HepG2 (cell line): ENCODE results near the gene CREG2. TPM values are rescaled to one million over a fixed set of nuclear protein-coding genes. Genes with fewer than 3 reads are reported as not detected.

Source experiments
- CAMTA2 ChIP-seq: sonication (generic); formaldehyde crosslinking; IDR thresholded peaks from 2 replicates; pipeline ENCODE4 v1.4.0; 2020; ENCODE audit warnings: mild to moderate bottlenecking, missing genetic modification reagents, borderline replicate concordance
- DBP ChIP-seq: sonication (generic); formaldehyde crosslinking; IDR thresholded peaks from 2 replicates; pipeline ENCODE4 v1.4.0; 2020; ENCODE audit warnings: missing genetic modification reagents; ENCODE audit errors: not compliant biosample characterization
- EHMT2 ChIP-seq: fragments of 200-600 bp; sonication (generic); IDR thresholded peaks from 2 replicates; pipeline ENCODE4 v1.7.0; 2017; ENCODE audit warnings: antibody characterized with exemption, low read depth, low read length, borderline replicate concordance
- FIP1L1 ChIP-seq: fragments of 200-400 bp; formaldehyde crosslinking; IDR thresholded peaks from 2 replicates; pipeline ENCODE4 v1.6.1; 2018; ENCODE audit warnings: low read depth, mild to moderate bottlenecking, low read length, moderate library complexity, borderline replicate concordance; ENCODE audit not compliant: insufficient read depth
- HMGA1 ChIP-seq: sonication (generic); formaldehyde crosslinking; conservative IDR thresholded peaks from 2 replicates; pipeline ENCODE4 v1.4.0; 2020; ENCODE audit warnings: missing genetic modification reagents
- KAT7 ChIP-seq: IDR thresholded peaks from 2 replicates; pipeline ENCODE4 v1.6.1; 2018; ENCODE audit warnings: borderline replicate concordance, missing compliant biosample characterization
- MAF1 ChIP-seq: sonication (generic); formaldehyde crosslinking; IDR thresholded peaks from 2 replicates; pipeline ENCODE4 v1.5.0; 2020; ENCODE audit warnings: missing genetic modification reagents, borderline replicate concordance
- MTA1 ChIP-seq: sonication (generic); formaldehyde crosslinking; IDR thresholded peaks from 2 replicates; pipeline ENCODE4 v1.4.0; 2020; ENCODE audit warnings: missing genetic modification reagents, mild to moderate bottlenecking, borderline replicate concordance
- NBN ChIP-seq: fragments of 450-650 bp; conservative IDR thresholded peaks from 2 replicates; pipeline ENCODE4 v1.6.1; 2017
- SOX13 ChIP-seq, 3 experiments: fragments of 450-650 bp in 1 of 3; sonication (generic) in 1 of 3; formaldehyde crosslinking in 1 of 3; IDR thresholded peaks in 2 of 3; conservative IDR thresholded peaks in 1 of 3; 2 replicates each; pipeline versions ENCODE4 v1.5.0 to v1.6.1; 2016 to 2020; ENCODE audit warnings: antibody characterized with exemption in 1 of 3, mild to moderate bottlenecking in 1 of 3, missing compliant biosample characterization in 1 of 3, missing genetic modification reagents in 1 of 3, moderate library complexity in 1 of 3
- U2AF2 ChIP-seq: fragments of 200-400 bp; formaldehyde crosslinking; IDR thresholded peaks from 2 replicates; pipeline ENCODE4 v1.6.1; 2017; ENCODE audit warnings: low read depth, mild to moderate bottlenecking, low read length
- YEATS4 ChIP-seq: sonication (generic); formaldehyde crosslinking; IDR thresholded peaks from 2 replicates; pipeline ENCODE4 v1.4.0; 2020; ENCODE audit warnings: missing genetic modification reagents, borderline replicate concordance
- ZBED4 ChIP-seq: sonication (generic); formaldehyde crosslinking; IDR thresholded peaks from 2 replicates; pipeline ENCODE4 v1.4.0; 2020; ENCODE audit warnings: missing genetic modification reagents, borderline replicate concordance
- ZFP36L2 ChIP-seq: sonication (generic); formaldehyde crosslinking; IDR thresholded peaks from 2 replicates; pipeline ENCODE4 v1.4.0; 2020; ENCODE audit warnings: missing genetic modification reagents
- polyA plus RNA-seq, 8 experiments: library from polyadenylated mRNA; depleted of rRNA in 3 of 8; stranded (reverse) in 7 of 8; unstranded in 1 of 8; fragments of >200 nt; fragmentation: Illumina TruSeq in 4 of 8; extraction: Trizol in 4 of 8; gene quantifications; 2 replicates each; pipeline versions ENCODE4 v1.2.1 to v1.2.3, GENCODE V29; 2011 to 2016; ENCODE audit warnings: low read depth in 4 of 8, missing spikeins in 1 of 8, mixed read lengths in 1 of 8; ENCODE audit not compliant: insufficient read depth in 1 of 8
- total RNA-seq, 5 experiments: library from RNA; depleted of rRNA; stranded (reverse); fragments of >200 nt; fragmentation: Illumina TruSeq; extraction: Trizol; gene quantifications; 2 replicates each; pipeline ENCODE4 v1.2.3, GENCODE V29; 2016; ENCODE audit warnings: low read depth in 1 of 5

CREG2 gene
- total and polyA plus RNA-seq, 2 of the 13 experiments (the other 11 are each of a cell fraction or from before 2014, with no cell fraction given): 0.18 to 0.26 TPM

DNA sequence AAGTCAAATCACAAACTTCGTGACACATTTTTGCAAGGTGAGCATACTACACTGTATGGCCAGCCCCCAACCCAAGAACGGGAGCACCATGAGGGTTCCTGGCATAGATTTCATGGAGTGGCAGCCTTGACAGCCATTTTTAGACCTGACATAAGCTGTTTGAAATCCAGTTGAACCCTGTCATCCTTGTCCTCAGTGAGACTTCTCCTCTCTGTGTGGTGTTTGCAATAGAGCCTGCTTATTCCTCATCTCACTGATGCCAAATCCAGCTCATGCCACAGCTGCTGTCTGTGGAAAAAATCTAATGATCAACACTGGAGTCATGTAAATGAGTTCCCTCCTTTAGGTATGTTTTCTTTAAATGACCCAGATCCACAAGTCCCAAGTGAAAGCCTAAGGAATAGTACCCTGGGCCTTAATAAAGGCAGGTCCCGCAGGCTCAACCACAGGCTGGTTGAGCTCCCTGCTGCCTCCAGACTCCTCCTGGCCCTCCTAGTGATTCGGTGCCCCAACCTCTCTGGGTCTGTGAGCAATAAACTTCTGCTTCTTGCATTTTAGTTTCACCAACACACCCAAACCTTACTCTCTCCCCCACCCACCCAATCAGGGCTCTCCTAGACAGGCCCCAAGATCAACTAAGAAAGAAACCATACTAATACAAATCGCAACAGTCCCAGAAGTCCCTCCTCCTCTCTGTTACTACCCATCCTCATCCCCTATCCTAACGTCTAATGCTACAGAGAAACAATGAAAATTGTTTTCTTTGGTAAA is 8.4 kb upstream of the CREG2 start (continued):
- no peak for TF ChIP-seq KAT7 (CRISPR knock-in tag)
- TF ChIP-seq SOX13 (IDR thresholded peaks at IDR 0.05): no peak
- TF ChIP-seq SOX13 (CRISPR knock-in tag; conservative IDR thresholded peaks at IDR 0.05 in 1 of 2, IDR thresholded peaks at IDR 0.05 in 1 of 2): no peak
- no peak for TF ChIP-seq DBP (CRISPR knock-in tag)
- no peak for TF ChIP-seq CAMTA2 (CRISPR knock-in tag)
- no peak for TF ChIP-seq MTA1
- no peak for TF ChIP-seq ZFP36L2 (CRISPR knock-in tag)
- no peak for TF ChIP-seq EHMT2
- TF ChIP-seq ZBED4 (CRISPR knock-in tag): no peak
- TF ChIP-seq U2AF2: no peak
- no peak for TF ChIP-seq NBN
- no peak for TF ChIP-seq YEATS4 (CRISPR knock-in tag)
- TF ChIP-seq HMGA1 (CRISPR knock-in tag): no peak
- no peak for TF ChIP-seq MAF1 (CRISPR knock-in tag)
- TF ChIP-seq FIP1L1: no peak
